IMR-90 (cell line): Measurements from ENCODE around the gene ARHGEF6.

ENCODE experiments used
- CHD1 ChIP-seq: IDR thresholded peaks from 2 replicates; pipeline ENCODE4 v1.6.1; 2012; ENCODE audit warnings: low read depth, low read length, improper control_type of control experiment
- MAZ ChIP-seq: IDR thresholded peaks from 2 replicates; pipeline ENCODE4 v1.6.1; 2012; ENCODE audit warnings: low read depth, mild to moderate bottlenecking, low read length, improper control_type of control experiment, moderate library complexity, borderline replicate concordance
- POLR2A ChIP-seq: IDR thresholded peaks from 2 replicates; pipeline ENCODE4 v1.6.1; 2012; ENCODE audit warnings: mild to moderate bottlenecking, low read depth, low read length
- RAD21 ChIP-seq: IDR thresholded peaks from 2 replicates; pipeline ENCODE4 v1.6.1; 2012; ENCODE audit warnings: low read length, improper control_type of control experiment
- SMC3 ChIP-seq: fragments of 150-350 bp; IDR thresholded peaks from 2 replicates; pipeline ENCODE4 v1.6.1; 2016; ENCODE audit warnings: low read depth, mild to moderate bottlenecking, antibody characterized with exemption, low read length, moderate library complexity
- TF ChIP-seq, protein P1 (sequence below): conservative IDR thresholded peaks from 2 replicates; pipeline ENCODE4 v1.5.1; 2012; ENCODE audit warnings: mild to moderate bottlenecking, low read depth, low read length, improper control_type of control experiment
- TF ChIP-seq, protein P2 (sequence below): fragments of 150-350 bp; IDR thresholded peaks from 2 replicates; pipeline ENCODE4 v1.6.1; 2017; ENCODE audit warnings: mild to moderate bottlenecking, antibody characterized with exemption, low read length, low read depth

DNA sequence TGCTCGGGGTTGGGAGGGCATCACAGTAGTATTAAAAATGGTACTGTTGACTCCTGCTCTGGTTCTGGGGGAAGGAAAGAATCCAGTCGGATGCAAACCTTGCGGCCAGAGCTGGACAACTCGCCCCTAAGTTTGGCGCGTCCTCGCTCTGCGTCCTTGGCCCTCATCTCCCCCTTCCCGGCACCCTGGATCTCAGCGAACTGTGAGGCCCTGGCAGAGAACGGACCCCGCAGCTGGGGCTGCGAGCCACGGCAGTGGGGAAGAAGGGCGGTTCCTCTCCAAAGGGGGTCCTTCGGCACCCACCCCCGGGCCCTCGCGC, 14.0 kb downstream of the ARHGEF6 start:
- TF ChIP-seq, protein P1, sequence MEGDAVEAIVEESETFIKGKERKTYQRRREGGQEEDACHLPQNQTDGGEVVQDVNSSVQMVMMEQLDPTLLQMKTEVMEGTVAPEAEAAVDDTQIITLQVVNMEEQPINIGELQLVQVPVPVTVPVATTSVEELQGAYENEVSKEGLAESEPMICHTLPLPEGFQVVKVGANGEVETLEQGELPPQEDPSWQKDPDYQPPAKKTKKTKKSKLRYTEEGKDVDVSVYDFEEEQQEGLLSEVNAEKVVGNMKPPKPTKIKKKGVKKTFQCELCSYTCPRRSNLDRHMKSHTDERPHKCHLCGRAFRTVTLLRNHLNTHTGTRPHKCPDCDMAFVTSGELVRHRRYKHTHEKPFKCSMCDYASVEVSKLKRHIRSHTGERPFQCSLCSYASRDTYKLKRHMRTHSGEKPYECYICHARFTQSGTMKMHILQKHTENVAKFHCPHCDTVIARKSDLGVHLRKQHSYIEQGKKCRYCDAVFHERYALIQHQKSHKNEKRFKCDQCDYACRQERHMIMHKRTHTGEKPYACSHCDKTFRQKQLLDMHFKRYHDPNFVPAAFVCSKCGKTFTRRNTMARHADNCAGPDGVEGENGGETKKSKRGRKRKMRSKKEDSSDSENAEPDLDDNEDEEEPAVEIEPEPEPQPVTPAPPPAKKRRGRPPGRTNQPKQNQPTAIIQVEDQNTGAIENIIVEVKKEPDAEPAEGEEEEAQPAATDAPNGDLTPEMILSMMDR = no peak
- TF ChIP-seq POLR2A (no peak), CHD1 (no peak), SMC3 (no peak), RAD21 (no peak), MAZ (no peak)
- TF ChIP-seq, protein P2, sequence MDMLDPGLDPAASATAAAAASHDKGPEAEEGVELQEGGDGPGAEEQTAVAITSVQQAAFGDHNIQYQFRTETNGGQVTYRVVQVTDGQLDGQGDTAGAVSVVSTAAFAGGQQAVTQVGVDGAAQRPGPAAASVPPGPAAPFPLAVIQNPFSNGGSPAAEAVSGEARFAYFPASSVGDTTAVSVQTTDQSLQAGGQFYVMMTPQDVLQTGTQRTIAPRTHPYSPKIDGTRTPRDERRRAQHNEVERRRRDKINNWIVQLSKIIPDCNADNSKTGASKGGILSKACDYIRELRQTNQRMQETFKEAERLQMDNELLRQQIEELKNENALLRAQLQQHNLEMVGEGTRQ = no peak
